ENCODE results near the gene COLGALT1. TPM values are rescaled to one million over a fixed set of nuclear protein-coding genes. Genes with fewer than 3 reads are reported as not detected.

The COLGALT1 gene
- total RNA-seq, 6 donors from 2014 or later: 58.3 to 151 (median 116) TPM

DNA sequence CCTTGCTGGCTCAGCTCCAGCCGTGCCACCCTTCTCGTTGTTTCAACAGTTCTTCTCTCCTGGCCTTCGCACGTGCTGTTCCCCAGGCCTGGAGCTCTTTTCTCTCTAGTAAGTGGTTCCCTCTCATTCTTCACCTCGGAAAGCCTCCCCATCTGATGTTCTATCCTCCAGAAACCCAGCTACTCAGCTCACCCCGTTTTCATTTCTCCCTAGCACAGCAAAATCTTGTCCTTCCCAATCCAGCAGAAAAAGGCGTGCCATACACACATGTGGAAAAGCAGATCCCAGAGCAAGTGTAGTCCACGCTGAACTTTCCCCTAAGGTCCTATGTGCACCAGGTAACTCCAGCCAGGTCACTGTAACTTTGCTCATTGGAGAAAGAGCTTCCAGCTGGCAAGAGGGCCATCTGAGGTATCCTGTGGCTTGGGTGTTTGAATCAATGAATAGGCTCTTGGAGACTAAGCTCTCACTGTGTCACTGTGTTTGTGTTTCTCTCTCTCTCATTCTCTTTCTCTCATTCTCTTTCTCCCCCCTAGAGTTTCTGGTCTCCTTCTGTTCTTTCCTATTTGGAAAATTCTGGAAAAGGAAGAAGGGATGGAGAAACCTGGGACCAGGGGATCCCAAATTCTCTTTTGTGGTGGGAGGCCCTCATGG is 49.0 kb downstream of the COLGALT1 start:
- H3K9me3 ChIP-seq: peaks cover 0 to 5% (median 0%) of the 10 kb centered on the region in 4 donors
- no peak for TF ChIP-seq EP300 (IDR thresholded peaks at IDR 0.05)
- TF ChIP-seq POLR2A (IDR thresholded peaks at IDR 0.05): no peak
- TF ChIP-seq POLR2AphosphoS5 (IDR thresholded peaks at IDR 0.05): no peak
- TF ChIP-seq, protein P1, sequence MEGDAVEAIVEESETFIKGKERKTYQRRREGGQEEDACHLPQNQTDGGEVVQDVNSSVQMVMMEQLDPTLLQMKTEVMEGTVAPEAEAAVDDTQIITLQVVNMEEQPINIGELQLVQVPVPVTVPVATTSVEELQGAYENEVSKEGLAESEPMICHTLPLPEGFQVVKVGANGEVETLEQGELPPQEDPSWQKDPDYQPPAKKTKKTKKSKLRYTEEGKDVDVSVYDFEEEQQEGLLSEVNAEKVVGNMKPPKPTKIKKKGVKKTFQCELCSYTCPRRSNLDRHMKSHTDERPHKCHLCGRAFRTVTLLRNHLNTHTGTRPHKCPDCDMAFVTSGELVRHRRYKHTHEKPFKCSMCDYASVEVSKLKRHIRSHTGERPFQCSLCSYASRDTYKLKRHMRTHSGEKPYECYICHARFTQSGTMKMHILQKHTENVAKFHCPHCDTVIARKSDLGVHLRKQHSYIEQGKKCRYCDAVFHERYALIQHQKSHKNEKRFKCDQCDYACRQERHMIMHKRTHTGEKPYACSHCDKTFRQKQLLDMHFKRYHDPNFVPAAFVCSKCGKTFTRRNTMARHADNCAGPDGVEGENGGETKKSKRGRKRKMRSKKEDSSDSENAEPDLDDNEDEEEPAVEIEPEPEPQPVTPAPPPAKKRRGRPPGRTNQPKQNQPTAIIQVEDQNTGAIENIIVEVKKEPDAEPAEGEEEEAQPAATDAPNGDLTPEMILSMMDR (IDR thresholded peaks at IDR 0.05): no peak
- peaks cover 12 to 16% (median 15%) of the 10 kb centered on the region in 4 donors for H3K4me1 ChIP-seq
- no peak for ATAC-seq (ENCODE audit: low FRiP score in 2 of 2)
- H3K27me3 ChIP-seq: no peaks in the 10 kb centered on the region
- WGBS, 2 donors: 69 to 74% methylated on average over 8 of the region's 8 CpGs
- no peak overlapping the region for H3K27ac ChIP-seq
- no peak overlapping the region for H3K4me3 ChIP-seq
- H3K36me3 ChIP-seq: no peaks in the 10 kb centered on the region
- DNase-seq: no peak

GRCh38 chr19:17605117-17605516 is 49.7 kb downstream of the COLGALT1 start:
- WGBS, 2 donors: 88 to 90% methylated on average over 8 of the region's 8 CpGs
- ATAC-seq (ENCODE audit: low FRiP score in 2 of 2) (no peak), DNase-seq (peak in 1 of 2 donors; percentile 39)
- H3K27me3 ChIP-seq: no peaks in the 10 kb centered on the region
- TF ChIP-seq POLR2A (IDR thresholded peaks at IDR 0.05) (no peak), EP300 (IDR thresholded peaks at IDR 0.05) (no peak), POLR2AphosphoS5 (IDR thresholded peaks at IDR 0.05) (no peak)
- TF ChIP-seq, protein P1 (IDR thresholded peaks at IDR 0.05): no peak
- H3K27ac ChIP-seq: no peak overlapping the region
- H3K36me3 ChIP-seq: no peaks in the 10 kb centered on the region
- H3K9me3 ChIP-seq: peaks cover 0 to 5% (median 0%) of the 10 kb centered on the region in 4 donors
- H3K4me1 ChIP-seq: peaks cover 12 to 16% (median 15%) of the 10 kb centered on the region in 4 donors
- H3K4me3 ChIP-seq: no peak overlapping the region

DNA sequence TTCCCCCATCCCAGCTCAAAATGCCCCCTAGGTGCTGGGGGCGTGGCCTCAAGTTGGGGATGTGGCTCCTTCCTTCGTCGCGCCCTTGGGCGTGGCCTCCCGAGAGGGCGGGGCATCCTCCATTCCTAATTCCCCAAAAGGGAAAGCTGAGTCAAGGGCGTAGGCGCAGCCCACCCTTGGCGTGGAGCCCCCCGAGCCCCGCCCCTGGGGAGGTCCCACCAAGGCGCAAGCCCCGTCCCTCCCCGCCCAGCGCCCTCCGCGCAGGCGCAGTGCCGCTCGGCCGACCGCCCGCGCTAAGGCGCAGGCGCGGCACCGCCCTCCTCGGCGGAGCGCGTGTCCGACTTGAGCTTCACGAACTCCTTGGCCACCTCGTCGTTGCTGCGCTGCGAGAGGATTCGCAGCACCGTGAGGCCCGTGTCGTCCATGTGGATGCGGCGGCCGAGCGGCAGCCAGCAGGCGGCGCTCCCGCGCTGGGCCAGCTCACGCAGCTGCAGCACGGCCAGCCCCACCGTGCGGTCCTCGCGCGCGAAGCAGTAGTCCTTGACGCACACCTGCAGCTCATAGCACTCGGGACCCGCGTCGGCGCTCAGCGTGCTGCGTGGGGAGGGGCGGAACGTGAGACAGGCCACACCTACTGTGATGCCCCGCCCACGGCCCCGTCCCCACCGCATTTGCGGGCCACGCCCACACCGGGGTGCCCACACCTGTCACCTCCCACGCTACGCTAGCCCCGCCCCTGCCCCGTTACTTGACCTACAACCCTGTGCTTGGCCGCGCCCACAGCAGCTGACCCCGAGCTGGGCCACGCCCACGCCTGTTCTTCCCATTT is 50.5 kb downstream of the COLGALT1 start:
- 5 to 8% methylated on average over 25 to 31 of the region's 85 CpGs for WGBS, 2 donors
- H3K27ac ChIP-seq: peak overlapping the region in 3 of 4 donors; percentile 38 to 67 (median 65)

DNA sequence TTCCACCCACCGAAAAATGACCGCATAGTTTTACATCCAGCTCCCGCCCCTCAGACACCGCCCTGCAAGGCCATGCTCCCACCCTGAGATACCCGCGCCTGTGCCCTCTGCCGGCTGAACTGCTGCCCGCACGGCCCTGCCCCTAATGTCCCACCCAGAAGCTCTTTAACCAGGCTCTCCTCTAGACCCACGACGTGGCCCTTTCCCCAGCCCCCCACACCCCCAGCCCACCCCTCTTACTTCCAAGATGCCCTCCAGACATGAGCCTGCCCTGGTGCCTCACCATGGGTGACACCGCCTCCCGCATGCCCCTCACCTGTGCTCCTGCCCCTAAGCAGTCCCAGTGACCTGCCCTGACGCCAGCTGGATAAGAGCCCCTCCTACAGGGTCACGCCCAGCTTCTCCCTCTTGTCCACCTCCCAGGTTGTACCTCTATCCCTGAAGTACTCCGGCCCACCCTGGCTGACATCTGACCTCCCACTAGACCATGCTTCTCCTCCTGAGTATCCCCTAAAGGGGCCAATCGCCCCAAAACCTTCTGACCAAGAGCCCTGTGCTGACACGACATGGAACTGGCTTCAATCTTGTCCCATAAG is 51.2 kb downstream of the COLGALT1 start:
- H3K27ac ChIP-seq: peak overlapping the region in 2 of 4 donors; percentile 65 to 67
- peak overlapping the region in 3 of 4 donors; percentile 37 to 53 (median 51) for H3K4me3 ChIP-seq
- WGBS, 2 donors: 21 to 24% methylated on average over 18 of the region's 18 CpGs

More for the DNA sequence above, 50.5 kb downstream of the COLGALT1 start:
- H3K9me3 ChIP-seq: peaks cover 0 to 5% (median 0%) of the 10 kb centered on the region in 4 donors
- H3K4me3 ChIP-seq: peak overlapping the region in 3 of 4 donors; percentile 37 to 53 (median 51)
- DNase-seq (peak; percentile 80 to 94), ATAC-seq (ENCODE audit: low FRiP score in 2 of 2) (peak; percentile 67 to 84)
- H3K36me3 ChIP-seq: no peaks in the 10 kb centered on the region
- TF ChIP-seq, protein P1 (IDR thresholded peaks at IDR 0.05): peak; percentile 43 to 88 (median 80)
- TF ChIP-seq POLR2A (IDR thresholded peaks at IDR 0.05) (peak in 1 of 4 donors; percentile 30), EP300 (IDR thresholded peaks at IDR 0.05) (no peak), POLR2AphosphoS5 (IDR thresholded peaks at IDR 0.05) (no peak)
- peaks cover 12 to 16% (median 15%) of the 10 kb centered on the region in 4 donors for H3K4me1 ChIP-seq
- no peaks in the 10 kb centered on the region for H3K27me3 ChIP-seq

More for the DNA sequence above, 51.2 kb downstream of the COLGALT1 start:
- H3K36me3 ChIP-seq: no peaks in the 10 kb centered on the region
- TF ChIP-seq POLR2AphosphoS5 (IDR thresholded peaks at IDR 0.05) (no peak), POLR2A (IDR thresholded peaks at IDR 0.05) (no peak), EP300 (IDR thresholded peaks at IDR 0.05) (no peak)
- TF ChIP-seq, protein P1 (IDR thresholded peaks at IDR 0.05): no peak
- no peak for ATAC-seq (ENCODE audit: low FRiP score in 2 of 2)
- DNase-seq: no peak
- peaks cover 12 to 16% (median 15%) of the 10 kb centered on the region in 4 donors for H3K4me1 ChIP-seq
- peaks cover 0 to 5% (median 0%) of the 10 kb centered on the region in 4 donors for H3K9me3 ChIP-seq
- H3K27me3 ChIP-seq: no peaks in the 10 kb centered on the region
